Loucy (cell line): ENCODE data around the gene VEPH1.

Source experiments
- H2AFZ ChIP-seq: fragments of 200-600 bp; sonication (generic); 2 replicates; pipeline ENCODE4 v1.6.0; 2016; ENCODE audit warnings: antibody characterized with exemption, mild to moderate bottlenecking, low read length, moderate library complexity
- H3F3A ChIP-seq: fragments of 200-600 bp; 2 replicates; pipeline ENCODE4 v1.6.0; 2016; ENCODE audit warnings: antibody characterized with exemption, low read depth, mild to moderate bottlenecking
- H3K27me3 ChIP-seq: fragments of 200-600 bp; sonication (generic); 2 replicates; pipeline ENCODE4 v1.6.1; 2014; ENCODE audit warnings: low read length, mild to moderate bottlenecking; ENCODE audit not compliant: insufficient read depth, poor library complexity, severe bottlenecking
- H3K36me3 ChIP-seq: fragments of 200-600 bp; sonication (generic); 2 replicates; pipeline ENCODE4 v1.6.1; 2016; ENCODE audit warnings: low read length; ENCODE audit not compliant: insufficient read depth
- H3K4me1 ChIP-seq: fragments of 200-600 bp; sonication (generic); 2 replicates; pipeline ENCODE4 v1.5.1; 2014; ENCODE audit warnings: low read length, mild to moderate bottlenecking; ENCODE audit not compliant: insufficient read depth, poor library complexity, severe bottlenecking
- H3K4me2 ChIP-seq: fragments of 200-600 bp; sonication (generic); 2 replicates; pipeline ENCODE4 v1.6.0; 2014; ENCODE audit warnings: antibody characterized with exemption, low read length, low read depth, mild to moderate bottlenecking; ENCODE audit not compliant: poor library complexity, severe bottlenecking
- H3K4me3 ChIP-seq: fragments of 200-600 bp; sonication (generic); 2 replicates; pipeline ENCODE4 v1.5.1; 2014; ENCODE audit warnings: low read length, mild to moderate bottlenecking, mixed read lengths; ENCODE audit not compliant: poor library complexity, severe bottlenecking
- H3K79me2 ChIP-seq: fragments of 200-600 bp; sonication (generic); 2 replicates; pipeline ENCODE4 v1.6.1; 2014; ENCODE audit warnings: low read length; ENCODE audit not compliant: insufficient read depth
- H3K9ac ChIP-seq: fragments of 200-600 bp; sonication (generic); 2 replicates; pipeline ENCODE4 v1.6.0; 2014; ENCODE audit warnings: mild to moderate bottlenecking, low read depth, low read length, moderate library complexity; ENCODE audit not compliant: poor library complexity, severe bottlenecking
- H3K9me2 ChIP-seq: fragments of 200-600 bp; sonication (generic); replicated peaks from 2 replicates; pipeline ENCODE4 v1.6.1; 2016; ENCODE audit warnings: low read depth, low read length, mixed read lengths
- H3K9me3 ChIP-seq: fragments of 200-600 bp; sonication (generic); 2 replicates; pipeline ENCODE4 v1.6.1; 2014; ENCODE audit warnings: mild to moderate bottlenecking, antibody characterized with exemption, low read length, low read depth; ENCODE audit not compliant: insufficient read depth
- H4K20me1 ChIP-seq: fragments of 200-600 bp; sonication (generic); 2 replicates; pipeline ENCODE4 v1.6.0; 2014; ENCODE audit warnings: antibody characterized with exemption, low read length, mild to moderate bottlenecking; ENCODE audit not compliant: insufficient read depth, poor library complexity, severe bottlenecking
- EZH2phosphoT487 ChIP-seq: fragments of 200-600 bp; IDR thresholded peaks from 2 replicates; pipeline ENCODE4 v1.6.1; 2018; ENCODE audit warnings: antibody characterized with exemption, mild to moderate bottlenecking, moderate library complexity, borderline replicate concordance
- TF ChIP-seq, protein P1 (sequence below): fragments of 200-600 bp; sonication (generic); conservative IDR thresholded peaks from 2 replicates; pipeline ENCODE4 v1.5.1; 2014; ENCODE audit warnings: mild to moderate bottlenecking, antibody characterized with exemption, low read length

VEPH1 gene

DNA sequence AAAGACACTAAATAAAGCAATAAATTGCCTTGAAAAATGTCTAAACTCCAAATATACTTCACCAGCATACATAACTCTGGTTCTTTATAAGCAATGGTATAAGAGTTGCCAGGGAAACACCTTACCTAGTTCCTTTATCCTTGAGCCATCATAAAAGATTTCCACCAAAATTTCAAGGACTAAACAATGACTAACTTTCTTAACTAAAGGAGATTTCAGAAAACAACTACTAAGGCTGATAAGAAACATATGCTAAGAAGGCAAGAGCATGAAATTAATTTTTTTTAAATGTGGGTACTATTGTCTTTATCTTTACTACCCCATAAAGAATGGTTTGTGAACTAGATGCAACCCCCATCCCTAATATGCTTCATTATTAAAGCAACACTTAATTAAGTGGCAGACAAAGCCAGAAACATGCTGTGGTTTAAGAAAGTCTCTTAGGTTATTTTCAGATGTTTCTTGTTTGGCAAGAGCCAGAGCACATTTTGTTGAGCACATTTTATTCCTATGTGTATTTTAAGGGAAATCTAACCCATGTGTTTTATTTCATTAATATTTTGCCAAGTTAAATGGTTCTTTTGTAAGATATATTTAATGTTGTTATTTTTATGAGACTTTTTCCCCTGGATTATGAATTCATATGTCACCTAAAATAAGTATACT, 17.4 kb upstream of the VEPH1 start:
- no peak for TF ChIP-seq EZH2phosphoT487
- TF ChIP-seq, protein P1, sequence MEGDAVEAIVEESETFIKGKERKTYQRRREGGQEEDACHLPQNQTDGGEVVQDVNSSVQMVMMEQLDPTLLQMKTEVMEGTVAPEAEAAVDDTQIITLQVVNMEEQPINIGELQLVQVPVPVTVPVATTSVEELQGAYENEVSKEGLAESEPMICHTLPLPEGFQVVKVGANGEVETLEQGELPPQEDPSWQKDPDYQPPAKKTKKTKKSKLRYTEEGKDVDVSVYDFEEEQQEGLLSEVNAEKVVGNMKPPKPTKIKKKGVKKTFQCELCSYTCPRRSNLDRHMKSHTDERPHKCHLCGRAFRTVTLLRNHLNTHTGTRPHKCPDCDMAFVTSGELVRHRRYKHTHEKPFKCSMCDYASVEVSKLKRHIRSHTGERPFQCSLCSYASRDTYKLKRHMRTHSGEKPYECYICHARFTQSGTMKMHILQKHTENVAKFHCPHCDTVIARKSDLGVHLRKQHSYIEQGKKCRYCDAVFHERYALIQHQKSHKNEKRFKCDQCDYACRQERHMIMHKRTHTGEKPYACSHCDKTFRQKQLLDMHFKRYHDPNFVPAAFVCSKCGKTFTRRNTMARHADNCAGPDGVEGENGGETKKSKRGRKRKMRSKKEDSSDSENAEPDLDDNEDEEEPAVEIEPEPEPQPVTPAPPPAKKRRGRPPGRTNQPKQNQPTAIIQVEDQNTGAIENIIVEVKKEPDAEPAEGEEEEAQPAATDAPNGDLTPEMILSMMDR, result no peak
- no peaks in the 10 kb centered on the region for H3K9me2 ChIP-seq
- H3K79me2 ChIP-seq, result no peaks in the 10 kb centered on the region
- H3K4me3 ChIP-seq, result no peak overlapping the region
- H3K36me3 ChIP-seq, result no peaks in the 10 kb centered on the region
- H3K9ac ChIP-seq, result no peak overlapping the region
- H3K9me3 ChIP-seq, result no peaks in the 10 kb centered on the region
- H3K27me3 ChIP-seq, result no peaks in the 10 kb centered on the region
- H4K20me1 ChIP-seq, result no peaks in the 10 kb centered on the region
- H3F3A ChIP-seq, result no peaks in the 10 kb centered on the region
- no peak overlapping the region for H3K4me2 ChIP-seq
- no peaks in the 10 kb centered on the region for H3K4me1 ChIP-seq
- no peak overlapping the region for H2AFZ ChIP-seq

DNA sequence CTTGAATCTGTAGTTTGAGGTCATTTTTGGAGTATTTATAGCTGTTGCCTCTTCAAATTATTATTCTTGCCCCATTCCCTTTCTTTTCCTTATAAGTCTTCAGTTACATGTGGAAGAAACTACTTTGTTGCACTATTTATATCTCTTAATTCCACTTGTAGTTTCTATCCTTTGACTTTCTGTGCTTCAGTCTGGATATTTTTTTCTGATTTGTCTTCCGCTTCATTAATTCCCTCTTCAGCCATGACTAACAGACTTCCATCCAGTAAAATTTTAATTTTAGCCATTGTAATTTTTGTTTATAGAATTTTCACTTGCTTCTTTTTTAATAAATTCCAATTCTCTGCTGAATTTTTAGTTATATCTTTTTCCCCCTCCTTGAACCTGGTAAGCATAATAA, 15.7 kb upstream of the VEPH1 start:
- H3K4me3 ChIP-seq, result no peak overlapping the region
- no peak overlapping the region for H3K9ac ChIP-seq
- H2AFZ ChIP-seq, result no peak overlapping the region
- no peak overlapping the region for H3K4me2 ChIP-seq
- no peaks in the 10 kb centered on the region for H3K9me2 ChIP-seq
- H3K9me3 ChIP-seq, result no peaks in the 10 kb centered on the region
- no peaks in the 10 kb centered on the region for H3K36me3 ChIP-seq
- no peaks in the 10 kb centered on the region for H4K20me1 ChIP-seq
- H3K27me3 ChIP-seq, result no peaks in the 10 kb centered on the region
- no peaks in the 10 kb centered on the region for H3K79me2 ChIP-seq
- TF ChIP-seq, protein P1, result no peak
- no peaks in the 10 kb centered on the region for H3F3A ChIP-seq
- no peaks in the 10 kb centered on the region for H3K4me1 ChIP-seq

DNA sequence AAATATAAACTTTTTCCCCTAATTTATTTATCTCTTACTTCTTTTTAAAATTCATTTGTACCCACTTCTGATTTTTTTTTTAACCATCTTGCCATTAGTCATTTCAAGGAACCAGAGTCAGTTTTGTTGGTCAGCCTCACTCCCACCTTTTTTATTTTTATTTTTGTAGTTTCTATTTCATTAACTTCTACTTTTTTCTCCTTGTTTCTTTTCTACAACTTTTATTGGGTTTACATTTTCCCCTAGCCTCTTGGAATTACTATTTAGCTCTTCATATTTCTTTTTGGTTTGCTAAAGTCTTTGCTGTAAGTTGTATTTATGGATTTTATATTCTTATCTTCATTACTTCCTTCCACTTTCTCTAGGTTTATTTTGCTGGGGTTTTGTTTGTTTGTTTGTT, 13.7 kb upstream of the VEPH1 start:
- Histone ChIP-seq H2AFZ (no peak overlapping the region), H3K9ac (no peak overlapping the region), H3K27me3 (no peaks in the 10 kb centered on the region), H4K20me1 (no peaks in the 10 kb centered on the region), H3K4me3 (no peak overlapping the region), H3K4me1 (no peaks in the 10 kb centered on the region), H3K36me3 (no peaks in the 10 kb centered on the region), H3K9me2 (no peaks in the 10 kb centered on the region), H3K9me3 (no peaks in the 10 kb centered on the region), H3K79me2 (no peaks in the 10 kb centered on the region), H3K4me2 (no peak overlapping the region), H3F3A (no peaks in the 10 kb centered on the region)
- TF ChIP-seq, protein P1, result no peak
- TF ChIP-seq EZH2phosphoT487, result no peak
